ENCODE results near the gene FAM221A.
"Not testable (repeated sequence)": the region's sequence is repeated elsewhere in the genome, so short reads cannot be mapped to it uniquely, and the experiment has no call there.

Gene FAM221A

GRCh38 chr7:23661385-23661784 is 18.6 kb upstream of the FAM221A start:
- TF ChIP-seq CTCF (IDR thresholded peaks at IDR 0.05; ENCODE audit: low read depth, low read length, missing control alignments), result no peak
- no peak overlapping the region for H3K4me3 ChIP-seq (replicated peaks; ENCODE audit: low read depth, low read length)
- DNase-seq (ENCODE audit: extremely low read depth, low read depth), result no peak

- H3K4me3 ChIP-seq (replicated peaks; ENCODE audit: low read depth, low read length), result no peak overlapping the region
- DNase-seq (ENCODE audit: extremely low read depth, low read depth), result no peak
- TF ChIP-seq CTCF (IDR thresholded peaks at IDR 0.05; ENCODE audit: low read depth, low read length, missing control alignments), result no peak
Measured at GRCh38 chr7:23662124-23662983, 17.6 kb upstream of the FAM221A start.

- DNase-seq (ENCODE audit: extremely low read depth, low read depth), result no peak
Measured at GRCh38 chr7:23662984-23663313, 17.1 kb upstream of the FAM221A start.

GRCh38 chr7:23664122-23664521 is 15.9 kb upstream of the FAM221A start:
- no peak overlapping the region for H3K4me3 ChIP-seq (replicated peaks; ENCODE audit: low read depth, low read length)
- no peak for TF ChIP-seq CTCF (IDR thresholded peaks at IDR 0.05; ENCODE audit: low read depth, low read length, missing control alignments)
- DNase-seq (ENCODE audit: extremely low read depth, low read depth), result no peak

More at GRCh38 chr7:23662984-23663313, 17.1 kb upstream of the FAM221A start:
- H3K4me3 ChIP-seq (replicated peaks; ENCODE audit: low read depth, low read length), result no peak overlapping the region
- no peak for TF ChIP-seq CTCF (IDR thresholded peaks at IDR 0.05; ENCODE audit: low read depth, low read length, missing control alignments)

- no peak overlapping the region for H3K4me3 ChIP-seq (replicated peaks; ENCODE audit: low read depth, low read length)
- DNase-seq (ENCODE audit: extremely low read depth, low read depth), result no peak
- TF ChIP-seq CTCF (IDR thresholded peaks at IDR 0.05; ENCODE audit: low read depth, low read length, missing control alignments), result no peak
Measured at GRCh38 chr7:23672033-23672432, 8.0 kb upstream of the FAM221A start.

DNA sequence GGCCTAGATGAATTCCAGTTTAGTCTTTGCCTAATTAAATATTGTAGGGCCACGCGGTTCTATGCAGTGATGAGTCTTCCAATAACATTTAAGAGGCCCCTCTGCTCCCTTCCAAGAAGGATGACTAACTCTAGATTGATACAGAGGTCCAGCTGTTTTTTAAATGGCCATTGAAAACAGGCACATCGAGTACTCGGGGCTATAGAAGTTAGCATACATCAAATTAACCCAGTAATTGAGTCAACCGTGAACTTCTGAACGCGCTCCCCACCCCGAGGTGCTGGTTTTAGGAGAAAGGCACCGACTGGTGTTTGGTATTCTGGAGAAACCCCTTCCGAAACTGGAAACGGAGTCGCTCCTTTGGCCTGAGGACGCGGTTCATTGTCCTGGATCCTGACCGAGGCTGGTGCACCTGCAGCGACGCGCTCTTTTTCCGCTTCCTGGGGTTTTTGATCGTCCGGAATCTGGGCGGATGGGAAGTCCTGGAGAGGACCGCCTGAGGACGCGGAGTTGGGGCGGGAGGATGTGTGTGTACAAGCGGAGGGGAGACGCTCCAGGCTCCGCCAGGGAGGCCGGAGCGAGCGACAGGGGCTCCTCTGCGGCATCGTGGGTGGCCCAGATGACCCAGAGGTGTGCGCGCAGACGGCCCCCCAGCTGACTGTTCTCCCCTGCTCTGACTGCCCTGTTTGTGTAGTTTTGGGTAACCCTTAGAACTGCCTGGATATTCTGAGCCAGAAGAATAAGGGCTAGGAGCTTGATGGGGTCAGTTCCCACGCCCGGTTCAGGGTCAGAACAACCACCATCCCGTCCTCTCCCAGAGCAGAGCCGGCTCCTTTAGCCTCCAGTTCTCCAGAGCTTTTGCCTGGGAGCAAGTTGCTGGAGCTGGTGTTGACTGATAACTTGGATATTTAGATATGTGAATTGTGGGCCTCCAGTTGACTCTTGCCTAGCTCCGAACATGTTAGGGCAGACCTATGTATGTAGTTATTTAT is 711 bp downstream of the FAM221A start:
- H3K4me3 ChIP-seq (replicated peaks; ENCODE audit: low read depth, low read length), result peak overlapping the region; percentile 40
- DNase-seq (ENCODE audit: extremely low read depth, low read depth), result no peak
- no peak for TF ChIP-seq CTCF (IDR thresholded peaks at IDR 0.05; ENCODE audit: low read depth, low read length, missing control alignments)

DNA sequence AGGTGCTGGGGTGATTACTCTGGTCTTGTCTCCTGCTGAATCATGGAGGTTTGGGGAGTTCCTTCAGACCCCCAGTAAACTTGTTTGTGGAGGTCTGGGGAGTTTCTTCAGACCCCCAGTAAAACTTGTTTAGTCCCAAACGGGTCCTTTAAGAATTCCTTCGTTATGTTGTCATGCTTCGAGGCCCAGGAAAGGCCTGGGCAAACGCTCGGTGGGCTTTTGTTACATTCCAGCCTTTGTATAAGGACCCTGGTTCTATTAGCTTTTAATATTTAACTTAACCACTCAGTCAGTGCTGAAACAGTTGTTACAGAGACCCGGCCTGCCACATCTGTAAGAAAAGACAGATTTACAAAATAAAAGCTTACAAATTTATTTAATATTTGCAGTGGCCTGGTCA is 4.0 kb downstream of the FAM221A start:
- DNase-seq (ENCODE audit: extremely low read depth, low read depth); H3K4me3 ChIP-seq (replicated peaks; ENCODE audit: low read depth, low read length): not testable (repeated sequence)

All from HFF-Myc (cell line).